Stimulated activated CD4-positive, alpha-beta T cell treated with anti-CD3 and anti-CD28 coated beads, Interleukin-1b, Interleukin-23, amount 100 ng/mL, for 48 hours (primary cell): ENCODE data around the gene DENND4B.
"Not testable (repeated sequence)": the region's sequence is repeated elsewhere in the genome, so short reads cannot be mapped to it uniquely, and the experiment has no call there.

ENCODE experiments used
- DNase-seq: peaks from one replicate; pipeline ENCODE4 v3.0.0-alpha.2; 2020

Gene DENND4B

DNA sequence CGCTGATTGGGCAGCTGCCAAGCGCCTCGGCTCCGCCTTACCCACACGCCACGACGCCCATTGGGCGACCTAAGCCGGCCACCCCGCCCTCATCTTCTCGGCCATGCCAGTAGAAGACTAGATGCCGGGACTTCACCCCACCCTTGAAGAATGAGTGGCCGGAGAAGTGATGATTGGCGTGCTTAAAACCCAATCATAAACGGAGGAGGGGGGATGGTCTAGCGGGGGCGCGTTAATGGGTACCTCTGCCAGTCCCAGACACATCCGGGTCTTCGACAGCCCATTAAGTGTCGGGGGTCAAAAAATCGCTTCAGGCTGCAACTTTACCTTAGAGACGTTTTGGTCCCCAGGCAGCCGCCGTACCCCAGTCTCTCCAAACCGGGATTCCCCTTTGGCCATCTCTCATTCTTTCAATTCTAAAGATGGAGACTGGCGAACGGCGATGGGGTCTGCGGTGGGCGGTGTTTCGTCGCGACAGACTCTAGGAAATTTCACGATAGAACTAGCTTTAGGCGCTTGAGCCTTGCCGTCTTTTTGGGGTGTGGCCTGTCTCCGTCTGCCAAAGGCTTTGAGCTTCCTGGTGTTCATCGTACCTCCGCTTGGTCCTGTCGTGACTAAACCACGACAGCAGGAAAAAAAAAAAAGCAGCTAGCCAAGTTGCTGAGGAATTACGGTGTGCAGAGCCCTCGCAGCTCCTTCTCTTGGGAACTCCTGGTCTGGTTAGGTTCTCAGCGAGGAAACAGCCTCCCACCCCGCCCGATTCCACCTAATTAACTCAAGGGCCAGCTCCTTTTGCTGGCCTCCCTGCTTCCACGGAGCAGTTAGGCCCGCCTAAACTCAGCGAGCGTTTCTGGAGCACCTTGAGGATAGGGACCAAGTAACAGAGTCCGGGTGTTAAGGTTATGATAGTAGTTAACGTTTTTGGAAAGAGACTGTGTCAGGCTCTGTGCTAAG lies 23.3 kb downstream of the DENND4B start, which contains the start of gene GATAD2B:
Gene GATAD2B (minus strand): TSS at position 1 of the 954 bp plus-strand sequence. CDS start 94,625 bp downstream, outside the sequence.
- DNase-seq: peak; percentile 99

DNA sequence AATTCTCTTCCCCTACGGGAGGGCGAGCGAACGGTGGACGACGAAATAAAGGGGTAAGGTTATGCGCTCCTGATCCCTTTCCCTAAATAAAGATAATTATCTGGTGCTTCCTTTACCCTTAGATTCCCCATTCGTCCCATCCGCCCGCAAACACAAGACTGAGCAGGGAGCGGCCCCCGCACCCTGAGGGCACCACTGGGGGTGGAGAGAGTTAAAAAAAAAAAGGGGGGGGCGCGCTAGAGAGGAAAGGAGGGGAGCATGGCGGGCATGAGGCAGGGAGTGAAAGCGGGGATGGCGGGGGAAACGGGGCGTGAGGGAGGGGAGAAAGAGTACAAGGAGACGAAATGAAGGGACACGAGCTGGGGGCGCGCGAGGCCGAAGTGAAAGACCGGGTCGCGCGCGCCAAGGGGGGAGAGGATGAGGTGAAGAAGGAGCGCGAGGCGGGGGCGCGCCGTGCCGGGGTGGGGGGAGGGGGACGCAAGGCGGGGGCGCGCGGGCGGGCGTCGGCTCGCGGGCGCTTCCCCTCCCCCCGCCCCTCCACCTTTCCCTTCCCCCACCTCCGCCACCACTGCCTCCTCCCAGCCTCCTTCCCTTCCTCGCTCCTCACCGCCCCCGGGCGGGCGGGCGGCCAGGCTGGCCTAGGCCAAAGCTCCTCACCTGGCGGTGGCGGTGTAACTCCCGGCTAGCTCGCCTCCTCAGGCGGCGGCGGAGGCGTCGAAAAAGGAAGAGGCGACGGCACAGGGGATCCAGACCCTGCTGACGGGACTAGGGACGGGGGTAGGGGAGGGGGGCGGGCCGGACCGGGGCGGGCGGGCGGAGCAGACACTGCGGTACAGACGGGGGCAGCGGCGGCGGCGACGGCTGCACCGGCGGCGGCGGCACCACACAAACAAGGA lies 24.2 kb downstream of the DENND4B start:
- peak; percentile 77 for DNase-seq

DNA sequence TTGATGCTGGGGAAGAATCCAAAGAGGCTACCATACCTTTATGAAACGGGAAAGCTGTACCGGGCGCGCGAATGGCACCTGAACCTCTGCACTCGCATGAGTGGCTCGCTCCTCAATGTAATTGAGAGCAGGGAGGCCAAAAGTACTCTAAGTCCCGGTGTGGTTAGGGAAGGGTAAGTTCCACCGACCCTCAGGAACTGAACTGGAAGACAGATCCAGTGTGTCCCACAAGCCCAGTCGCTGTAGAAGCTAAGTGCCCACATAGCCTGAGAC lies 24.8 kb downstream of the DENND4B start:
- DNase-seq: no peak

DNA sequence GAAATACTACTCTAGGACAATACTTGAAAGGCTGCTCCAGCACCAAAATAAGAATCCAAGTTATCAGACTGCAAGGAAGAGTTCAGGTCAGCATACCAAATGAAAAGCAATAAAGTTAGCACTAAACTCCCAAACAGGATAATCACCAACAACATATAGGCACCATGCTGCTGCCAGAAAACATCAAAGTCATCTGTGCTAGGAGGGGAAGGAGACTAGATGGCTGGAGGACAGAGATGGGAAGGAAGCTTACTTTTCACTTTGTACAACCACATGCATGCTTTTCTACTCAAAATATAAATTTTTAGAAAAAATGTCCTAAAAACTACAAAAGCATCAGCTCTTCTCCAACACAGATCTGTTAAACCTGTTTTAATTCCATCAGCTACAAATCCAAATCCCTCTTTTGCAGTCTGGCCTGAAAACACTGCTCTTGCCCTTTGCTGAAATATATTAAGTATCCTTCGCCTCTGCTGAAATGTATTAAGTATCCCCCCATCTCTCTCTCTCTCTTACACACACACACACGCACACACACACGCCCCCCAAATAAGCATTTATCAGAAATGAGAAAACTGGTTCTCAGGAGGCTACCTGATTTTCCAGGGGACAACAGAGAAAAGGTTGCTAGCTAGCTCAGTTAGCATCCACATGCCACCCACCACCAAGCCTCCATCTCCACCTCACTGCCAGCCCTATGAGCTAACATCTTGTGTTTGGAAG lies 25.3 kb downstream of the DENND4B start:
- DNase-seq: no peak

DNA sequence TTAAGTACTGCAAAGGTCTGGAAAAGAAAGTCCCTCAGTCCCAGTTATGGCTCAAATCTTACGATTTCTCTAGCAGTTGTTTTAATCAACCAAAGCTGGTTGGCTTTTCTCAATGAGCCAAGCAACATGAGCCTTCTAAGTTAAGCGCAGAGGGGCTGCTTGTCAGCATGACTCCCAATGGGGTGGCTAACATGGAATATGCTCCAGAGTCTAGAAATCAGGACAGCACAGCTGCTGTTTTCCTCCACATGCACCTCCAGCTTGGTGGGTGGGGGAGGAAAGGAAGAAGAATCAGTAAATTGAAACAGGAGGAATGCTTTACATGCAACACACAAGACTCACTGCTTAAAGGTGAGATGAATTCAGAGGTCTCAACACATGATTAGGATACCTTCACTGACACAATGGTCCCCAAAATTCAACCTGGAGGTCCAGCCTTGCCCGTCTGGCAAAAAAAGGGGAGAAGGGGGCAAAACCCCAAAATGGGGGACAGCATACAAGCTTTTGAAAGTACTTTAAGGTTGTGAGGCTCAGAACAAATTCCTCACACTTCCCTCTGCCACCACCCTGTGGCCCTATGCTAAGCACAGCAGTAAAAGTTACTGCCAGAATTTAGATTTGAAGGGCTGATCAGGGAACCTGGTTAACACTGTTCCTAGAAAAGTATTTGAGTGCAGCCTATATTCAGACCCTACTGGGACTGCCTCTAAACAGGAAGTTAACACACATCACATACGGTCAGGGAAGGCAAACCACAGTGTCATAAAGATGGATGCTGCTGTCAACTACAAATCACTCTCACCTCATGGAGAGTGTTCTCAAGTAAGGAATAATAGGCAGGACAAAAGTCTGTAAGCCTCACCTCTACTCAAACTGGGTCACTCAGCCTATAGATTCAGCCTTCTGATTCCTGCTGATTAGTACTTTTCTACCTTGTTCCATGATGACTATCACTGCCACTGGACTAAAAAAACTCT lies 26.4 kb downstream of the DENND4B start:
- DNase-seq: no peak

DNA sequence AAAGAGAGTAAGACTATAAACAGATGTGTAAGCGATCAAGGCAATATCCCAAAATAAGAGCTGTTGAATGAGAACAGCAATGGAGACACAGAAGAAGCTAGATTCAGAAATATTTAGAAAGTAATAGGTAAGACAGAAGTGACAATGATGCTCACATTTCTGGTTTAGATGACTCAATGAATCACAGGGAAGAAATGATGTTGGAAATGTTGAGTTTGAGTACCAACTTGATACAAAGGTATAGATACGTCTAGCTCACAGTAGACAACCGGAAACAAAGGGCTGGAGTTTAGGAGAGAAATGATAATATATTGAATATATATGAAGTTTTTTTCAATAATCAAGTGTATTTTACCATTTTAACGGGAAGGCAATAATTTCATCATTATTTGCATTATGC lies 30.2 kb downstream of the DENND4B start:
- DNase-seq: no peak

DNA sequence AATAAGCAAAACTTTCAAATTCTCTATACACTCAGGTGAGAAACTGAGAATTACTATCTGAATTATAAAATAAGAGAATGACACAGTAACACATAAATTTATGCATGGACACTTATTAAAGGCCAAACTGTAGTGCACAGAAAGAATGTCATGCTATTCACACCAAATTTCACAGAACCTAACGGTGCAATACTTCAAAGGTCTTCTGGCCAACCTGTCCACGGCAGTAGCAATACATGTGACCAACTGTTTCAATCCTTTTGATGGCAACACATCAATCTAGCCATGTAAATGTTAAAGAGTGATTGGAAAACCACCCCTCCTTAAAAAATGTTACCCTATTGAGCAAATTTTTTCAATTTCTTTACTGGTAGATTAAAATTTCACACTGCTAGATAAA lies 34.2 kb downstream of the DENND4B start:
- DNase-seq: no peak

DNA sequence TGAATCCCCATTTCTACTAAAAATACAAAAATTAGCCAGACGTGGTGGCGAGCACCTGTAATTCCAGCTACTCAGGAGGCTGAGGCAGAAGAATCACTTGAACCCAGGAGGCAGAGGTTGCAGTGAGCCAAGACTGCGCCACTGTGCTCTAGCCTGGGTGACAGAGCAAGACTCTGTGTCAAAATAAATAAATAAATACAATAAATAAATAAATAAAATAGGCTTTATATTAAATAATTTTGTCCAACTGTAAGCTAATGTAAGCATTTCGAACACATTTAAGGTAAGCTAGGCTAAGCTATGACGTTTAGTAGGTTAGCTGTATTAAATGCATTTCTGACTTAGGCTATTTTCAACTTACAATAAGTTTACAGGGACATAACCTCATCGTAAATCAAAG lies 36.0 kb downstream of the DENND4B start:
- DNase-seq: not testable (repeated sequence)

DNA sequence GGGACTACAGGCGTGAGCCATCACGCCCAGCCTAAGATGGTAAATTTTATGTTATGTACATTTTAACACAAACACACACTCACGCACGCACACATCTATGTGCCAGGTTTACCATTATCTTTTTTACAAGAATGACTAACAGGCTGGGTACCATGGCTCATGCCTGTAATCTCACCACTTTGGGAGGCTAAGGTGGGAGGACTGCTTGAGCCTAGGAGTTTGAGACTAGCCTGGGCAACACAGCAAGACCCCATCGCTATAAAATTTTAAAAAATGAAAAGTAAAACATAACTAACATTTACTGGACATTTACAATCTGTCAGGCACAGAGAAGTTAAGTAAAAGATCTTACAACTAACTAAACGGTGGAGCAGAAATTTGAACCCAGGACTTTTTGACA lies 38.4 kb downstream of the DENND4B start:
- DNase-seq: no peak

DNA sequence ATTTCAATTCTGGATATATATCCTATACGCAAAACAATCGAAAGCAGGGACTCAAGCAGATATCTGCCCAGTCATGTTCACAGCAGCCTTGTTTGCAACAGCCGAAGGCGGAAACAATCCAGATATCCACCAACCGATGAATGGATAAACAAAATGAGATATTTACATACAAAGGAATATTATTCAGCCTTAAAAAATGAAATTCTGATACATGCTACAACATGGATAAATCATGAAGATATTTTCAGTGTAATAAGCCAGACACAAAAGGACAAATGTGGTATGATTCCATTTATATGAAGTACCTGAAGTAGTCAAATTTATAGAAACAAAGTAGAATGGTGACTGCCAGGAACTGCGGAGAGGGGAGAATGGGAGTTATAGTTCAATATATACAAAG lies 39.4 kb downstream of the DENND4B start:
- DNase-seq: no peak

DNA sequence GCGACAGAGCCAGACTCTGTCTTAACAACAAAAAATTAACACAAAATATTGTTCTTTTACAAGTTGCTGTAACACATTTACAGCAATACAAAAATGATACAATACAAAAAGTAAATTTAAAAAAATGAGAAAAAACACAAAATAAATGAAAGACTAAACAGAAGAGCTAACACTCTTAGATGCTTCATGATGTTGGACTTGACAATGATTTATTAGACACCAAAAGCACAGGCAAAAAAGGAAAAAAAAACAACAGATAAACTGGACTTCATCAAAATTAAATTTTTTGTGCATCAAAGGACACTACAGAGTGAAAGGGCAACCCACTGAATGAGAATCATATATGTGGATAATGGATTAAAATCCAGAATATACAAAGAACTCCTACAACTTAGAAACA lies 40.1 kb downstream of the DENND4B start:
- DNase-seq: no peak

DNA sequence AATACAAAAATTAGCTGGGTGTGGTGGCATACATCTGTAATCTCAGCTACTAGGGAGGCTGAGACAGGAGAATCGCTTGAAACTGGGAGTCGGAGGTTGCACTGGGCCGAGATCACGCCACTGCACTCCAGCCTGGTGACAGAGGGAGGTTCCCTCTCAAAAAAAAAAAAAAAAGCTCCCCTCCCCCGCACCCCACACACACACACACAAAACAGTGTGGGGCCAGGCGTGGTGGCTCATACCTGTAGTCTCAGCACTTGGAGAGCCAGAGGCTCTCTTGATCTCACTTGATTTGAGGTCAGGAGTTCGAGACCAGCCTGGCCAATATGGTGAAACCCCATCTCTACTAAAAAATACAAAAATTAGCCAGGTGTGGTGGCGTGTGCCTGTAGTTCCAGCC lies 40.6 kb downstream of the DENND4B start:
- peak; percentile 25 for DNase-seq

DNA sequence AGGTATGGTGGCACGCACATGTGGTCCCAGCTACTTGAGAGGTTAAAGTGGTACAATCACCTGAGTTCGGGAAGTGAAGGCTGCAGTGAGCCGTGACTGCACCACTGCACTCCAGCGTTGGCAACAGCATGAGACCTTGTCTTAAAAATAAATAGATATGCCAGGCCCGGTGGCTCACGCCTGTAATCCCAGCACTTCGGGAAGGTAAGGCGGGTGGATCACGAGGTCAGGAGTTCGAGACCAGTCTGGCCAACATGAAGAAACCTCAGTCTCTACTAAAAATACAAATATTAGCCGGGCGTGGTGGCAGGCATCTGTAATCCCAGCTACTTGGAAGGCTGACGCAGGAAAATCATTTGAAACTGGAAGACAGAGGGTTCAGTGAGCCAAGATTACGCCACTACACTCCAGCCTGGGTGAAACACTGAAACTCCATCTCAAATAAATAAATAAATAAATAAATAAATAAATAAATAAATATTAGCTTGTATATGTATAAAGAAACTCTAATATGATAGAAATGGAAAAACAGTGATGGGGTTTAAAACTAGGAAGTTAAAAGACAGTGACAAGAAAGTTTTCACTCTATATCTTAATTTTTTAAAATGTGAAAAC lies 42.6 kb downstream of the DENND4B start:
- no peak for DNase-seq

DNA sequence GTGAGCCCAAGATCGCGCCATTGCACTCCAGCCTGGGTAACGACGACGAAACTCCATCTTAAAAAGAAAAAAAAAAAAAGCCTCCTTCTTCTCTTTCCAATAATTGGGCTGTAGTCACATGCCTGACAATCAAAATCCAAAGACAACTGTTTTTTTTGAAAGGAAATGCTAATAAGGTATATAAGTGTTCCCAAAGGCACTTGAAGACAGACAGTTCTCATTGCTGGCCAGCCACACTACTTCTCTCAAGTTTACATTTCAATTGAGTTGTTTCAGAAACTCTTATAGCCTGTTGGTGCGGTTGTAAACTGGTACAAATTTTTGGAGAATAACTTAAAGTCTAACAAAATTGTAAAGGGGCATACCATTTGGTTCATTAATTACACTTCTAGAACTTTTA lies 47.0 kb downstream of the DENND4B start:
- no peak for DNase-seq

DNA sequence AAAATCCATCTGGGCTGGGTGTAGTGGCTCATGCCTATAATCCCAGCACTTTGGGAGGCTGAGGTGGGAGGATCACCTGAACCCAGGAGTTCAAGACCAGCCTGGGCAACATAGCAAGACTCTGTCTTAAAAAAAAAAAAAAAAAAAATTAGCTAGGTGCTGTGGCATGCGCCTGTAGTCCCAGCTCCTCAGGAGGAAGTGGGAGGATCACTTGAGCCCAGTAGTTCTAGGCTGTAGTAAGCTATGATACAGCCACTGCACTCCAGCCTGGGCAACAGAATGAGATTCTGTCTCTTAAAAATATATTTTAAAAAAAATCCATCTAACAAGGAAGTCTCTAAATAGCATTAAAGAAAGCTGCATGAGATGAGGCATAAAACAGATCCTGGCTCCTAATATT lies 50.7 kb downstream of the DENND4B start:
- not testable (repeated sequence) for DNase-seq

DNA sequence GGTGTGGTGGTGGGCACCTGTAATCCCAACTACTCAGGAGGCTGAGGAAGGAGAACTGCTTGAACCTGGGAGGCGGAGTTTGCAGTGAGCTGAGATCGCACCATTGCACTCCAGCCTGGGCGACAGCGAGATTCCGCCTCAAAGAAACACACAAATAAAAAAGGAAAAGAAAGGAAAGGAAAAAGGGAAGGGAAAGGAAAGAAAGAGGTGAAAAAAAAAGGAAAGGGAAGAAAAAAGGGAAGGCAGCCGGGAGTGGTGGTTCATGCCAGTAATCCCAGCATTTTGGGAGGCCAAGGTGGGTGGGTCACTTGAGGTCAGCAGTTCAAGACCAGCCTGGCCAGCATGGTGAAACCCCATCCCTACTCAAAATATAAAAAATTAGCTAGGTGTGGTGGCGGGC lies 55.5 kb downstream of the DENND4B start:
- not testable (repeated sequence) for DNase-seq

DNA sequence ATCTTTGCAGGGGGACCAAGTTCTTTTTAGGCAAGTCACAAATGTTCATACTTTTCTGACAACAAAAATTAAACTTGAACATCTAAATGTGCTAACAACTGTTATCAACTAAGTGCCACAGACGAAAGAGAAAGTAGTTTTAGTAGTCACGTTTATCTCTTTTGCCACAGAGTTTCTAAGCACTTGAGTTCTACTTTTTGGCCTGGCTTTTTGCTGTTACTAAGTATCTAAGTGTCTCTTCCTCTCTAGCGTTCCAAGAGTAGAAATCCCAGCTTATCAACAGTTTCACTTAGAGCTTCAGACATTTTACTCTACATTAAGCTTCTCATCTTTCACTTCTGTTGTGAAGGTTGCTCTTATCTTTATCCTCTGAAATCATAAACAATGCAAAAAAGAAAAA lies 58.0 kb downstream of the DENND4B start:
- no peak for DNase-seq

DNA sequence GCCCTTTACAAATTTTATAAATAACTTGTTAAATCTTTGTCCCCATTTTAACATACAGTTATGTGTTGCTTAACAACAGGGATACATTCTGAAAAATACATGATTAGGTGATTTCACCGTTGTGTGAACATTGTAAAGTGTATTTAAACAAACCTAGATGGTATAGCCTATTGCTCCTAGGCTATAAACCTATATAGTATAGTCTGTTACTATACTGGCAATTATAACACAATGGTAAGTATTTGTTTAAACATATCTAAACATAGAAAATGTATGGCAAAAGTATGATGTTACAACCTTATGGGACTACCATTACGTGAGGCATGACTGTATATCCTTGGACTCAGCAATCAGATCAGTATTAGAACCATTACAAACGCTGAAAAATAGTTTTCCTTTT lies 60.4 kb downstream of the DENND4B start:
- DNase-seq: no peak

DNA sequence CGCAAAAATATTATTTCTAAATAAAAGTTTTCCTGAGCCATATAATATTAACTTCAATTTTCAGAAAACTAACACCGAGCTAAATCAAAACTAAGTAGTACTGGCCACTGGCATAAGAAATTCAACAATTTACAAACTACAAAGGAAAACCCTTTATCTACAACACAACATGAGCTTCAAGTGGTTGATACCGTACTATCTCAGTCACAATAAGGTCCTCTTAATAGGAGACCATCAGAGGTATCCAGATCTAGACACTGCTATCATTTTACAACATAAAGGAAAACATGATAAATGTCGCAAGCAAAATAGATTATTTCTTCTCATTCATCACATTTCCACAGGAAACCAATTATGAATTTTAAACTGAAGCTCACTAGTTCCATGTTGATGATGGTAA lies 63.3 kb downstream of the DENND4B start:
- DNase-seq: no peak

DNA sequence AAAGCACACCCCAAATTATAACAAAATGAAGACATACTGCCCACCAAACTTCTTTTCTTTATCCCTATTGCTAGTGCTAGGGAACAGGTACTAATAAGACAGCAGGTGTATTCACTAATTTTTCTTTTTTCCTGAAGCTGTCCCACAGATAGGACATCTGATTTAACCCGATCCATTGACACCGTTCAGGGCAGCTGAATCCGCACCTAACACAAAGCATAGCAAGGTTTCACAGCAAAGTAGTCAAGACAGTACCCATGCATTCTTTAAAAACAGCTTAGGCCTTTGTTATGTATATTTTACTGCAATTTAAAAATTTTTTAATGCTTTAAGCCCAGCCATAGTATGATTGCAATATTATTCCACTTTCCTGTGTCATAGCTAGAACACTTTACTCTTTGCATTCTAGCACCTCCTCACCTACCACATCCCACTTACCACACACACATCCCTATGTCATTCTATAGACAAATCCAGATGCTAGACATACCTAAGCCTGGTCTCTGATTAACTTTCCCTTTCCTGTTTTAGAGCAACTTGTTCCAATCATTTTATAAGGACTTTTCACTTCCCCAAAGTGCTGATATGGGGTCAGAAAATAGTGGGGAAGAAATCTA lies 64.1 kb downstream of the DENND4B start:
- DNase-seq: no peak

DNA sequence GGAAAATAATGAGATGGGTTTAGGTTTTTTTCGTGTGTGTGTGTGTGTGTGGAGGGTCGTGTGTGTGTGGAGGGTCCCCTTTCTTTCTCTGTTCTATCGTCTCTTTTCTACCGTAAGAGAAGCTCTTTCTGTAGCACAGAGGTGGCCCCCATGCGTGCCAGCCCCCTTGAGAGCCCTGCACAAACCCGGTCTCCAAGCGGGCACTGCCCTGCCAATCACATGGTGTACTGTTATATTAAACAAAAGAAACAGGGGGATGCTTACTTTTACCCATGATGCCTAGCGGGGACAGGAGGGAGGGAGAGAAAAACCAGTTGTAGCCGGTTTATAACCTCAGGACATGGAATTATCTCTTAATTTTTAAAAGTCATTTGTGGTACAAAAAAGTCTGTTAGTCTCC lies 64.8 kb downstream of the DENND4B start:
- DNase-seq: no peak
